Panc1 (cell line): ENCODE measurements around the gene DAD1.

Experiments
- CTCF ChIP-seq: fragments of 450-650 bp; IDR thresholded peaks from 2 replicates; pipeline ENCODE4 v1.5.1; 2017; ENCODE audit warnings: mild to moderate bottlenecking
- POLR2AphosphoS5 ChIP-seq: IDR thresholded peaks from 2 replicates; pipeline ENCODE4 v1.6.1; 2012; ENCODE audit warnings: mild to moderate bottlenecking, low read depth, low read length, moderate library complexity
- SIN3A ChIP-seq: IDR thresholded peaks from 2 replicates; pipeline ENCODE4 v1.6.1; 2012; ENCODE audit warnings: low read depth, mild to moderate bottlenecking, low read length, moderate library complexity, borderline replicate concordance; ENCODE audit not compliant: insufficient read depth
- TCF7L2 ChIP-seq: IDR thresholded peaks from 2 replicates; pipeline ENCODE4 v1.6.1; 2011; ENCODE audit warnings: mild to moderate bottlenecking, low read depth, low read length, inconsistent platforms

DNA sequence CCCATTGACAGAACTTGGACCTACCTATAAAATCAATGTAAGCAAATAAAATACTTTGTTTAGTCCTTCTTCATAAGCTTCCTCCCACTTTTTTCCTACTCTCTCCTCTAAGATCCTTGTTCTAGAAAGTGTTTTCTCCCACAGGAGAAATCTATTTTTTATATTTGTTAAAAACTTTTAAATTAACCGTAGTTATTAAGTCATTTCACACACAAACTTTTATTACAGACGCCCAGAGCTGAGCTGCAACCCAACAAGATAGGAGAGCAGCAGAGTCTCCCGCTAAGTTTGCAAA lies 27.7 kb downstream of the DAD1 start:
- TF ChIP-seq CTCF (no peak), POLR2AphosphoS5 (no peak), SIN3A (no peak), TCF7L2 (no peak)
